K562 (cell line): ENCODE data around the gene CNTNAP4. TPM values are rescaled to one million over a fixed set of nuclear protein-coding genes. Genes with fewer than 3 reads are reported as not detected.

ENCODE experiments used
- ATAC-seq: fragments of 200-7000 bp; cut with Tn5 transposase; 3 replicates; pipeline ENCODE4 v1.9.1; 2020; ENCODE audit warnings: moderate library complexity
- BruUV-seq: library from RNA; stranded (reverse); fragments of 400-500 nt; replicated peaks from 2 replicates; lab custom pipeline; 2021; lab: Mats Ljungman, UMichigan
- CTCF ChIA-PET: fragments of 300-600 bp; formaldehyde crosslinking; extraction: SDS; loops from one replicate; lab custom pipeline; 2021; ENCODE audit warnings: low intra/inter-chr PET ratio; lab: Yijun Ruan, JAX
- POLR2A ChIA-PET: fragments of 300-600, 350-650 bp; sonication (Branson Sonifier 250); formaldehyde crosslinking; extraction: SDS; loops from one replicate; lab custom pipeline; 2021; ENCODE audit warnings: antibody characterized with exemption, inconsistent platforms; lab: Yijun Ruan, JAX
- DNase-seq, 4 experiments: peaks; one replicate each; pipeline versions ENCODE4 v3.0.0 to v3.0.0-alpha.2; 2011 to 2018; ENCODE audit warnings: low spot score in 3 of 4, mixed read lengths in 3 of 4; ENCODE audit errors: extremely low read depth in 1 of 4
- FAIRE-seq: peaks from 2 replicates; lab custom pipeline; 2011; peaks lifted over from hg19 to GRCh38; lab: Jason Lieb, UNC
- H2AFZ ChIP-seq: 2 replicates; pipeline ENCODE4 v1.6.0; 2011; ENCODE audit warnings: low read depth, low read length, control low read depth, inconsistent platforms
- H3K27ac ChIP-seq: fragments of 200-600 bp; 3 replicates; pipeline ENCODE4 v1.8.0; 2011; ENCODE audit warnings: low read depth, mild to moderate bottlenecking, control low read depth, inconsistent platforms, low read length, moderate library complexity, mixed read lengths; ENCODE audit errors: extremely low read depth
- H3K27me3 ChIP-seq, 2 experiments: fragments of 300-600 bp in 1 of 2; 2 replicates in 1 of 2; 3 replicates in 1 of 2; pipeline versions ENCODE4 v1.6.0 to v1.8.0; 2011; ENCODE audit warnings: inconsistent platforms in 2 of 2, low read length in 2 of 2, mild to moderate bottlenecking in 1 of 2, mixed read lengths in 1 of 2, moderate library complexity in 1 of 2; ENCODE audit not compliant: control insufficient read depth in 2 of 2, insufficient read depth in 2 of 2
- H3K36me3 ChIP-seq: fragments of 300-600 bp; 3 replicates; pipeline ENCODE4 v1.8.0; 2011; ENCODE audit warnings: mild to moderate bottlenecking, low read length, inconsistent platforms; ENCODE audit not compliant: control insufficient read depth, insufficient read depth
- H3K4me1 ChIP-seq, 2 experiments: fragments of 200-600 bp in 1 of 2; replicated peaks in 1 of 2; 2 replicates in 1 of 2; 3 replicates in 1 of 2; pipeline versions ENCODE4 v1.5.1 to v1.8.0; 2011; ENCODE audit warnings: inconsistent platforms in 2 of 2, low read length in 2 of 2, mild to moderate bottlenecking in 1 of 2, mixed read lengths in 1 of 2, moderate library complexity in 1 of 2; ENCODE audit not compliant: control insufficient read depth in 2 of 2, insufficient read depth in 2 of 2
- H3K4me2 ChIP-seq: 2 replicates; pipeline ENCODE4 v1.6.1; 2011; ENCODE audit warnings: low read length, control low read depth, inconsistent platforms, mixed read lengths; ENCODE audit not compliant: insufficient read depth
- H3K4me3 ChIP-seq: fragments of 200-600 bp; sonication (generic), shearing (Covaris generic); 2 replicates; pipeline ENCODE4 v1.5.1; 2016; ENCODE audit warnings: control low read depth, inconsistent platforms
- H3K79me2 ChIP-seq: fragments of 200-600 bp; 3 replicates; pipeline ENCODE4 v1.8.0; 2011; ENCODE audit warnings: low read length, inconsistent platforms; ENCODE audit not compliant: control insufficient read depth, insufficient read depth
- H3K9ac ChIP-seq, 2 experiments: 2 replicates each; pipeline versions ENCODE4 v1.6.0 to v1.6.1; 2011; ENCODE audit warnings: low read depth in 2 of 2, low read length in 2 of 2, control low read depth in 1 of 2, inconsistent platforms in 1 of 2, mild to moderate bottlenecking in 1 of 2, mixed read lengths in 1 of 2; ENCODE audit not compliant: insufficient read depth in 1 of 2
- H3K9me1 ChIP-seq: one replicate; pipeline ENCODE4 v1.6.0; 2011; ENCODE audit warnings: inconsistent platforms, mild to moderate bottlenecking, low read length, moderate library complexity; ENCODE audit not compliant: control insufficient read depth, insufficient read depth
- H3K9me3 ChIP-seq: replicated peaks from 2 replicates; pipeline ENCODE4 v1.5.1; 2011; ENCODE audit warnings: low read depth, low read length, inconsistent platforms; ENCODE audit not compliant: control insufficient read depth, insufficient read depth
- H4K20me1 ChIP-seq: replicated peaks from 2 replicates; pipeline ENCODE4 v1.6.1; 2011; ENCODE audit warnings: low read length, inconsistent platforms, mixed read lengths; ENCODE audit not compliant: control insufficient read depth, insufficient read depth
- POLR2AphosphoS2 ChIP-seq: IDR thresholded peaks from 2 replicates; pipeline ENCODE4 v1.6.1; 2012; ENCODE audit warnings: low read length, improper control_type of control experiment
- RBM25 ChIP-seq: fragments of 200-400 bp; formaldehyde crosslinking; IDR thresholded peaks from 2 replicates; pipeline ENCODE4 v1.6.1; 2018; ENCODE audit warnings: low read length, low read depth, moderate library complexity; ENCODE audit not compliant: severe bottlenecking
- ZBTB8A ChIP-seq: fragments of 450-650 bp; IDR thresholded peaks from 2 replicates; pipeline ENCODE4 v1.6.1; 2018; ENCODE audit warnings: mild to moderate bottlenecking, moderate library complexity; ENCODE audit not compliant: partially characterized antibody
- ZNF134 ChIP-seq: fragments of 250-450 bp; sonication (Bioruptor Pico); conservative IDR thresholded peaks from 2 replicates; pipeline ENCODE4 v1.4.0; 2020
- ZNF695 ChIP-seq: fragments of 450-650 bp; formaldehyde crosslinking; IDR thresholded peaks from 2 replicates; pipeline ENCODE4 v1.4.0; 2020; ENCODE audit warnings: mild to moderate bottlenecking, moderate library complexity
- WGBS: fragments of 100-300 bp; shearing (Covaris generic); methylation state at CpG from one replicate; pipeline ENCODE4 v1.1.6; 2016; ENCODE audit warnings: low coverage, mixed read lengths; ENCODE audit not compliant: insufficient coverage; ENCODE audit errors: missing lambda C conversion rate; 5-methylcytosine and 5-hydroxymethylcytosine counted together
- in situ Hi-C: fragments of 300-500 bp; cut with MboI; formaldehyde crosslinking; loops from 4 replicates; pipeline ENCODE4 v1.15.0; 2018; ENCODE audit warnings: inconsistent platforms, mixed read lengths
- intact Hi-C: fragments of 100-400 bp; cut with micrococcal nuclease; formaldehyde crosslinking; loops from 2 replicates; pipeline ENCODE4 v1.14.2; 2022
- polyA plus RNA-seq, 8 experiments: library from polyadenylated mRNA; depleted of rRNA in 4 of 8; stranded (reverse) in 5 of 8; unstranded in 3 of 8; fragments of >200 nt; fragmentation: Nextera tagmentation in 2 of 8; fragmentation: Illumina TruSeq in 1 of 8; extraction: Ambion mirVana in 2 of 8; extraction: Trizol in 1 of 8; gene quantifications; 2 replicates each; pipeline versions ENCODE4 v1.2.1 to v1.2.3, GENCODE V29; 2011 to 2014; ENCODE audit warnings: inconsistent platforms in 1 of 8, missing spikeins in 1 of 8
- total RNA-seq, 7 experiments: library from RNA; depleted of rRNA in 6 of 7; stranded (reverse); fragments of >200 nt in 6 of 7; fragmentation: Illumina TruSeq in 2 of 7; extraction: Trizol in 2 of 7; gene quantifications; 2 replicates each; pipeline versions ENCODE4 v1.2.1 to v1.2.3, GENCODE V29; 2011 to 2021; ENCODE audit warnings: low replicate concordance in 1 of 7
- TF ChIP-seq, protein P1 (sequence below), 2 experiments: IDR thresholded peaks; 2 replicates each; pipeline ENCODE4 v1.6.1; 2012; ENCODE audit warnings: improper control_type of control experiment in 2 of 2, low read depth in 2 of 2, low read length in 2 of 2, borderline replicate concordance in 1 of 2

CNTNAP4 gene
- total and polyA plus RNA-seq, 9 of the 15 experiments (the other 6 are each of a cell fraction or from before 2014, with no cell fraction given) = not detected

DNA sequence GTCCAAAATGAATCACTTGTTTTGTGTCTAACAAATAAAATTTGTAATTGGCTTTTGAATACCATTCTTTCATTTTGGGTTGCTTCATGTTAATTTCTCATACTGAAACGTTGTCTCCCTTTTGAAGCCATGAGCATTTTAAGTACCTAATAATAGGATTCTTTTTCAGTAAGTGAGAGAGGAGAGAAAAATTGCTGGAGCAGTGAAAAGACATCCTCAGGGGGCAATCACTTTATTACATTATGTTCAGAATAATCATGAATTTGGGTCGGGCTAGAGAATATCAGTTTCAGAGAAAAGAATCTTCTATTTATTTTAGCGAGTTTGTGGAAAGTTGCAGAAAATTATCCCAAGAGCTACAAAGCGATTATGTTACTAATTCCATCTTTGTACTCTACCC is 96.8 kb downstream of the CNTNAP4 start (continued):
- no peak for TF ChIP-seq ZNF695 (CRISPR knock-in tag)
- TF ChIP-seq, protein P1, sequence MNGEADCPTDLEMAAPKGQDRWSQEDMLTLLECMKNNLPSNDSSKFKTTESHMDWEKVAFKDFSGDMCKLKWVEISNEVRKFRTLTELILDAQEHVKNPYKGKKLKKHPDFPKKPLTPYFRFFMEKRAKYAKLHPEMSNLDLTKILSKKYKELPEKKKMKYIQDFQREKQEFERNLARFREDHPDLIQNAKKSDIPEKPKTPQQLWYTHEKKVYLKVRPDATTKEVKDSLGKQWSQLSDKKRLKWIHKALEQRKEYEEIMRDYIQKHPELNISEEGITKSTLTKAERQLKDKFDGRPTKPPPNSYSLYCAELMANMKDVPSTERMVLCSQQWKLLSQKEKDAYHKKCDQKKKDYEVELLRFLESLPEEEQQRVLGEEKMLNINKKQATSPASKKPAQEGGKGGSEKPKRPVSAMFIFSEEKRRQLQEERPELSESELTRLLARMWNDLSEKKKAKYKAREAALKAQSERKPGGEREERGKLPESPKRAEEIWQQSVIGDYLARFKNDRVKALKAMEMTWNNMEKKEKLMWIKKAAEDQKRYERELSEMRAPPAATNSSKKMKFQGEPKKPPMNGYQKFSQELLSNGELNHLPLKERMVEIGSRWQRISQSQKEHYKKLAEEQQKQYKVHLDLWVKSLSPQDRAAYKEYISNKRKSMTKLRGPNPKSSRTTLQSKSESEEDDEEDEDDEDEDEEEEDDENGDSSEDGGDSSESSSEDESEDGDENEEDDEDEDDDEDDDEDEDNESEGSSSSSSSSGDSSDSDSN (IDR thresholded peaks at IDR 0.05; ENCODE audit: borderline replicate concordance in 1 of 2, low read depth in 2 of 2, low read length in 2 of 2) = no peak
- TF ChIP-seq ZBTB8A = no peak

DNA sequence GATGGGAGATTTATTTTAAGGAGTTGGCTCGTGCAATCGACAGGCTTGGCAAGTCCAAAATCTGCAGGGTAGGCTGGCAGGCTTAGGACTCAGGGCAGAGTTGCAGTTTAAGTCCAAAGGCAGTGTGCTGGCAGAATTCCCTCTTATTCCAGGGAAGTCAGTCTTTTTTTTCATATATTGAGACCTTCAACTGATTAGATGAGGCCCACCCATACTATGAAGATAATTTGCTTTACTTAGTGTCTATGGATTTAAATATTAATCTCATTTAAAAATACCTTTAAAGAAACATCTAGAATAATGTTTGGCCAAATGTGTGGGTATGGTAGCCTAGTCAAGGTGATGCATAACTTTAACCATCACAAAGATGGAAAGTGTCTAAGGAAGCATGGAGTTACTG is 99.8 kb downstream of the CNTNAP4 start:
- no peak overlapping the region for H3K27ac ChIP-seq
- intact Hi-C loops (no loop called here), in situ Hi-C loops (no loop called here)
- FAIRE-seq (no peak), DNase-seq (no peak), ATAC-seq (no peak)
- H3K9me3 ChIP-seq = no peaks in the 10 kb centered on the region
- no peaks in the 10 kb centered on the region for H3K4me1 ChIP-seq
- H3K4me3 ChIP-seq = no peak overlapping the region
- no peaks in the 10 kb centered on the region for H3K27me3 ChIP-seq
- H2AFZ ChIP-seq = no peak overlapping the region
- no TSS peak for BruUV-seq
- H3K4me2 ChIP-seq = no peak overlapping the region
- H3K9me1 ChIP-seq = no peaks in the 10 kb centered on the region
- ChIA-PET POLR2A (no interaction called here), CTCF (no interaction called here)
- peak; percentile 18 for TF ChIP-seq RBM25
- peak; percentile 95 for TF ChIP-seq ZNF134 (CRISPR knock-in tag)
- no peak for TF ChIP-seq POLR2AphosphoS2
- WGBS = 0% methylated on average over 2 of the region's 2 CpGs
- no peaks in the 10 kb centered on the region for H3K79me2 ChIP-seq
- H3K36me3 ChIP-seq = no peaks in the 10 kb centered on the region
- H3K9ac ChIP-seq = no peak overlapping the region
- no peaks in the 10 kb centered on the region for H4K20me1 ChIP-seq
